Suprapubic skin (tissue), 4 donors: ENCODE results near the gene PLEKHO2. TPM values are rescaled to one million over a fixed set of nuclear protein-coding genes. Genes with fewer than 3 reads are reported as not detected.

ENCODE experiments used
- DNase-seq, 2 donors: peaks; one replicate each; pipeline ENCODE4 v3.0.0-alpha.2; 2019; ENCODE audit warnings: low spot score in 2 of 2
- H3K27ac ChIP-seq: fragments of 200-600 bp; sonication (generic); one replicate; pipeline ENCODE4 v1.5.1; 2019
- H3K27me3 ChIP-seq: fragments of 200-600 bp; sonication (generic); one replicate; pipeline ENCODE4 v1.5.1; 2019
- H3K36me3 ChIP-seq: fragments of 200-600 bp; sonication (generic); one replicate; pipeline ENCODE4 v1.5.1; 2019
- H3K4me1 ChIP-seq: fragments of 200-600 bp; sonication (generic); one replicate; pipeline ENCODE4 v1.5.1; 2019
- H3K4me3 ChIP-seq: fragments of 200-600 bp; sonication (generic); one replicate; pipeline ENCODE4 v1.5.1; 2019; ENCODE audit warnings: mild to moderate bottlenecking
- H3K9me3 ChIP-seq: fragments of 200-600 bp; sonication (generic); one replicate; pipeline ENCODE4 v1.5.1; 2019
- EP300 ChIP-seq: sonication (generic); formaldehyde crosslinking; IDR thresholded peaks from one replicate; pipeline ENCODE4 v1.6.1; 2017; ENCODE audit warnings: antibody characterized with exemption
- POLR2A ChIP-seq, 2 donors: fragments of 450-650 bp; IDR thresholded peaks; one replicate each; pipeline ENCODE4 v1.6.1; 2017; ENCODE audit warnings: antibody characterized with exemption in 2 of 2, mild to moderate bottlenecking in 2 of 2, moderate library complexity in 2 of 2
- POLR2AphosphoS5 ChIP-seq, 3 donors: sonication (generic); formaldehyde crosslinking; IDR thresholded peaks; one replicate each; pipeline ENCODE4 v1.6.1; 2017; ENCODE audit warnings: antibody characterized with exemption in 3 of 3
- WGBS: methylation state at CpG from one replicate; pipeline ENCODE4 v1.1.5; 2018; 5-methylcytosine and 5-hydroxymethylcytosine counted together
- total RNA-seq, 4 donors: library from RNA; depleted of rRNA; stranded (reverse); fragments of >200 nt; gene quantifications; one replicate each; pipeline ENCODE4 v1.1.0, GENCODE V29; 2016
- TF ChIP-seq, protein P1 (sequence below), 2 donors: fragments of 200-600 bp in 1 of 2; fragments of 450-650 bp in 1 of 2; sonication (generic) in 1 of 2; IDR thresholded peaks; one replicate each; pipeline ENCODE4 v1.5.1; 2016 to 2019; ENCODE audit warnings: antibody characterized with exemption in 2 of 2, mild to moderate bottlenecking in 1 of 2, moderate library complexity in 1 of 2

The PLEKHO2 gene
- total RNA-seq, 4 donors from 2014 or later = 6.7 to 13.8 (median 8.0) TPM

- WGBS = 86% methylated on average over 6 of the region's 6 CpGs
- DNase-seq = no peak
- H3K27ac ChIP-seq = peak overlapping the region; percentile 82
- no peak for TF ChIP-seq POLR2AphosphoS5 (IDR thresholded peaks at IDR 0.05)
- no peak for TF ChIP-seq EP300
- TF ChIP-seq, protein P1, sequence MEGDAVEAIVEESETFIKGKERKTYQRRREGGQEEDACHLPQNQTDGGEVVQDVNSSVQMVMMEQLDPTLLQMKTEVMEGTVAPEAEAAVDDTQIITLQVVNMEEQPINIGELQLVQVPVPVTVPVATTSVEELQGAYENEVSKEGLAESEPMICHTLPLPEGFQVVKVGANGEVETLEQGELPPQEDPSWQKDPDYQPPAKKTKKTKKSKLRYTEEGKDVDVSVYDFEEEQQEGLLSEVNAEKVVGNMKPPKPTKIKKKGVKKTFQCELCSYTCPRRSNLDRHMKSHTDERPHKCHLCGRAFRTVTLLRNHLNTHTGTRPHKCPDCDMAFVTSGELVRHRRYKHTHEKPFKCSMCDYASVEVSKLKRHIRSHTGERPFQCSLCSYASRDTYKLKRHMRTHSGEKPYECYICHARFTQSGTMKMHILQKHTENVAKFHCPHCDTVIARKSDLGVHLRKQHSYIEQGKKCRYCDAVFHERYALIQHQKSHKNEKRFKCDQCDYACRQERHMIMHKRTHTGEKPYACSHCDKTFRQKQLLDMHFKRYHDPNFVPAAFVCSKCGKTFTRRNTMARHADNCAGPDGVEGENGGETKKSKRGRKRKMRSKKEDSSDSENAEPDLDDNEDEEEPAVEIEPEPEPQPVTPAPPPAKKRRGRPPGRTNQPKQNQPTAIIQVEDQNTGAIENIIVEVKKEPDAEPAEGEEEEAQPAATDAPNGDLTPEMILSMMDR (IDR thresholded peaks at IDR 0.05) = no peak
- TF ChIP-seq POLR2A (IDR thresholded peaks at IDR 0.05) = no peak
- peaks cover 63% of the 10 kb centered on the region for H3K4me1 ChIP-seq
- H3K36me3 ChIP-seq = no peaks in the 10 kb centered on the region
- H3K4me3 ChIP-seq = no peak overlapping the region
- no peaks in the 10 kb centered on the region for H3K27me3 ChIP-seq
- H3K9me3 ChIP-seq = peaks cover 3% of the 10 kb centered on the region
Observed at GRCh38 chr15:64896371-64897069, 54.8 kb downstream of the PLEKHO2 start.

DNA sequence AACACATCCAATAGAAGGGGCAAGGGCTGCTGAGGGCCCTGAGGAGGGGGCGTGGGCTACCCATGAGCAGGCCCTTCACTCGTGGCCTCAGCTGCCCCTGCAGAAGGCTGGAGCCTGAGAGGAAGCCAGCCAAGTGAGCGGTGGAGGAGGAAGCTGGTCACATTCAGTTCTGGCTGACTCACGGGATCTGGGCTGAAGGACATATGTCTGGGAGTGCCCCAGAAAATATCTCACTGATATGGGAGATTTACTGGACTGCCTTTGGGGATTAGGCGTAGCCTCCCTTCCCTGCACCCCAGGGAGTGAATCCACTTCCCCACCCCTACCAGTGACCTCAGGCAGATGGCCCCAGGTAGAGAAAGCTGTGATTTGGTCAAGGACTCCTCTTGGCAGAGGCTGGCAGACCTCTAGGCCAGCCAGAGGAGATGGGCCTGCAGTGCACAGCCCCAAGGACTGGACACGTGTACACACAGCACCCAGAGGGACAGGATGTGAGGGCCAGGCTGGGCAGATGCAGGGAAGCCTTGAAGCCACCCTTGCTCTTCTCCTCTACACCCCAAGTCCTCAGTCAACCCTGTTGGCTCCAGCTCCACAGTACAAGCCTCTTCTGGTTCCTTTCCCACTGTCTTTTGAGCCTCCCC, 55.8 kb downstream of the PLEKHO2 start:
- Histone ChIP-seq H3K9me3 (peaks cover 3% of the 10 kb centered on the region), H3K36me3 (no peaks in the 10 kb centered on the region), H3K27me3 (no peaks in the 10 kb centered on the region), H3K27ac (peak overlapping the region; percentile 82), H3K4me1 (peaks cover 59% of the 10 kb centered on the region), H3K4me3 (no peak overlapping the region)
- TF ChIP-seq, protein P1 (IDR thresholded peaks at IDR 0.05) = no peak
- TF ChIP-seq POLR2A (IDR thresholded peaks at IDR 0.05) = no peak
- no peak for TF ChIP-seq POLR2AphosphoS5 (IDR thresholded peaks at IDR 0.05)
- TF ChIP-seq EP300 = no peak
- WGBS = 75% methylated on average over 1 of the region's 6 CpGs
- DNase-seq = peak in 1 of 2 donors; percentile 78

DNA sequence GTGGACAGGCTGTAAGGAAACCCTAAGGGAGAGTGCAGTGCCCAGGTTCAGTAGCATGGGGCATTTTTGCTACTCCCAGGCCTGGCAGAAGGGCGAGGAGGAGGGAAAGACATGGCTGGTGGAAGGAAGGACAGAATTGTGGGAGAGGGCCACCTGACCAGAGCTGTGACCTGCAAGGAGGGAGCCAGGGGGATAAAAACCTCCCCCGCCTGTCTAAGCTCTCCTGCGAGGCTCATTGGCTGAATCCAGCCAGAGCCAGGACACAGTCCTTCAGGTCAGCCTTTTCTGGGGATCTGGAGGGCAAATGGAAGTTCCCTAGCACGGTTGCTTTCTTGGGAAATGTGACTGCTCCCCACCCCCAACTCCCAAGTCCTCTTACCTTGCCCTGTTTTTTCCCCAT, 56.7 kb downstream of the PLEKHO2 start:
- WGBS = 89% methylated on average over 4 of the region's 4 CpGs
- TF ChIP-seq POLR2A (IDR thresholded peaks at IDR 0.05) = no peak
- no peak for TF ChIP-seq EP300
- no peak for TF ChIP-seq POLR2AphosphoS5 (IDR thresholded peaks at IDR 0.05)
- TF ChIP-seq, protein P1 (IDR thresholded peaks at IDR 0.05) = no peak
- H3K4me3 ChIP-seq = no peak overlapping the region
- peaks cover 50% of the 10 kb centered on the region for H3K4me1 ChIP-seq
- H3K27ac ChIP-seq = peak overlapping the region; percentile 82
- no peaks in the 10 kb centered on the region for H3K36me3 ChIP-seq
- no peaks in the 10 kb centered on the region for H3K27me3 ChIP-seq
- H3K9me3 ChIP-seq = peaks cover 3% of the 10 kb centered on the region
- no peak for DNase-seq

DNA sequence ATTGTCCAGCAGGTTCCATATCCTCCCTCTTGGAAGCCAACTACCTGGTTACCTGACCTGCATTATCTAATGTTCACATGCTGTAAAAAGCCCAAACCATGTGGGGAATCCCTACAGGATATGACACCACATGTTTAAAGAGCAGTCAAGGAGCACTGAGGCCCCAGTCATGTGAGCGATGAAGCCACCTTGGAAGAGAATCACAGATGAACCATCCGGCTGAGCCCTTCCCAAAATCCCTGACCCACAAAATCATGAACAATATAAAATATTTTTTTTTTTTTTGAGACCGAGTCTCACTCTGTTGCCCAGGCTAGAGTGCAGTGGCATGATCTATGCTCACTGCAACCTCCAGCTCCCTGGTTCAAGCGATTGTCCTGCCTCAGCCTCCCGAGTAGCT, 59.4 kb downstream of the PLEKHO2 start:
- Histone ChIP-seq H3K27me3 (no peaks in the 10 kb centered on the region), H3K9me3 (peaks cover 3% of the 10 kb centered on the region), H3K36me3 (no peaks in the 10 kb centered on the region), H3K4me1 (peaks cover 30% of the 10 kb centered on the region), H3K4me3 (no peak overlapping the region), H3K27ac (no peak overlapping the region)
- DNase-seq = no peak
- 97% methylated on average over 5 of the region's 5 CpGs for WGBS
- TF ChIP-seq POLR2AphosphoS5 (IDR thresholded peaks at IDR 0.05) (no peak), EP300 (no peak), POLR2A (IDR thresholded peaks at IDR 0.05) (no peak)
- TF ChIP-seq, protein P1 (IDR thresholded peaks at IDR 0.05) = no peak

DNA sequence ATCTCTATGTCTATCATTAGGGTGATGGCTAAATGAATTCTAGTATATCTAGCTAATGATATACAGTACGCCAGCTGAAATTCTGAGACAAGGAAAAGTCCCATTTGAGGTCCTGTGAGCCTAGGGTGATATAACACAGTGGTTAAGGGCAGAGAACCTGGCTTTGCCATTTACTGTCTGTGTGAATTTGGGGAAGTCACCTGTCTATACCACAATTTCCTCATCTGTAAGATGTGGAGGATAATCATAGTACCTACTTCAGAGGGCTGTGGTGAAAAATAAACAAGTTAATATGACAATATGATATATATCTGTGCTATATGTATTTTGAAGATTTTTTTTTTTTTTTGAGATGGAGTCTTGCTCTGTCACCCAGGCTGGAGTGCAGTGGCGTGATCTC, 60.2 kb downstream of the PLEKHO2 start:
- WGBS = 100% methylated on average over 2 of the region's 2 CpGs
- Histone ChIP-seq H3K36me3 (no peaks in the 10 kb centered on the region), H3K27ac (no peak overlapping the region), H3K27me3 (no peaks in the 10 kb centered on the region), H3K4me3 (no peak overlapping the region), H3K9me3 (peaks cover 3% of the 10 kb centered on the region), H3K4me1 (peaks cover 23% of the 10 kb centered on the region)
- TF ChIP-seq POLR2A (IDR thresholded peaks at IDR 0.05) (no peak), POLR2AphosphoS5 (IDR thresholded peaks at IDR 0.05) (no peak), EP300 (no peak)
- TF ChIP-seq, protein P1 (IDR thresholded peaks at IDR 0.05) = no peak
- DNase-seq = no peak
